Liver (tissue), 9 donors: ENCODE measurements around the gene GSTO2. TPM values are rescaled to one million over a fixed set of nuclear protein-coding genes. Genes with fewer than 3 reads are reported as not detected.

Source experiments
- DNase-seq: peaks from one replicate; pipeline ENCODE4 v3.0.0-alpha.2; 2017; ENCODE audit warnings: low spot score
- H3K27ac ChIP-seq, 2 donors: one replicate each; pipeline ENCODE4 v1.7.0; 2013; ENCODE audit warnings: inconsistent platforms in 2 of 2, low read length in 2 of 2, control low read depth in 1 of 2, low read depth in 1 of 2, mild to moderate bottlenecking in 1 of 2
- H3K27me3 ChIP-seq, 4 donors: one replicate each; pipeline versions ENCODE4 v1.6.1 to v1.7.0; 2013; ENCODE audit warnings: low read length in 3 of 4, inconsistent platforms in 1 of 4, mild to moderate bottlenecking in 1 of 4, moderate library complexity in 1 of 4; ENCODE audit not compliant: control insufficient read depth in 4 of 4, insufficient read depth in 4 of 4
- H3K36me3 ChIP-seq, 4 donors: one replicate each; pipeline versions ENCODE4 v1.6.1 to v1.7.0; 2013; ENCODE audit warnings: low read length in 3 of 4, mild to moderate bottlenecking in 3 of 4, low read depth in 1 of 4, moderate library complexity in 1 of 4; ENCODE audit not compliant: control insufficient read depth in 4 of 4, insufficient read depth in 3 of 4
- H3K4me1 ChIP-seq, 4 donors: one replicate each; pipeline versions ENCODE4 v1.6.1 to v1.7.0; 2013; ENCODE audit warnings: low read length in 3 of 4, mild to moderate bottlenecking in 3 of 4, moderate library complexity in 1 of 4; ENCODE audit not compliant: control insufficient read depth in 4 of 4, insufficient read depth in 4 of 4
- H3K4me3 ChIP-seq, 3 donors: one replicate each; pipeline versions ENCODE4 v1.6.1 to v1.7.0; 2013; ENCODE audit warnings: low read length in 3 of 3, control low read depth in 1 of 3, low read depth in 1 of 3, mild to moderate bottlenecking in 1 of 3
- H3K9ac ChIP-seq, 2 donors: one replicate each; pipeline ENCODE4 v1.7.0; 2013; ENCODE audit warnings: low read length in 2 of 2, mild to moderate bottlenecking in 2 of 2, moderate library complexity in 2 of 2, control low read depth in 1 of 2, low read depth in 1 of 2
- H3K9me3 ChIP-seq, 4 donors: one replicate each; pipeline versions ENCODE4 v1.6.1 to v1.7.0; 2013; ENCODE audit warnings: low read length in 3 of 4; ENCODE audit not compliant: control insufficient read depth in 4 of 4
- EGR1 ChIP-seq, 2 donors: IDR thresholded peaks; 2 replicates each; pipeline ENCODE4 v1.6.1; 2016 to 2018; ENCODE audit warnings: antibody characterized with exemption in 2 of 2, low read depth in 2 of 2
- FOXA1 ChIP-seq: IDR thresholded peaks from 2 replicates; pipeline ENCODE4 v1.6.1; 2016; ENCODE audit warnings: antibody characterized with exemption
- FOXA2 ChIP-seq: IDR thresholded peaks from 2 replicates; pipeline ENCODE4 v1.6.1; 2016; ENCODE audit warnings: antibody characterized with exemption
- GABPA ChIP-seq, 2 donors: IDR thresholded peaks in 1 of 2; conservative IDR thresholded peaks in 1 of 2; 2 replicates each; pipeline ENCODE4 v1.6.1; 2016; ENCODE audit warnings: antibody characterized with exemption in 2 of 2, mild to moderate bottlenecking in 1 of 2, moderate library complexity in 1 of 2
- HNF4G ChIP-seq: IDR thresholded peaks from 2 replicates; pipeline ENCODE4 v1.6.1; 2016; ENCODE audit warnings: antibody characterized with exemption
- JUND ChIP-seq, 2 donors: IDR thresholded peaks; 2 replicates each; pipeline ENCODE4 v1.6.1; 2016; ENCODE audit warnings: antibody characterized with exemption in 2 of 2
- NR2F2 ChIP-seq: IDR thresholded peaks from 2 replicates; pipeline ENCODE4 v1.6.1; 2016; ENCODE audit warnings: antibody characterized with exemption
- RAD21 ChIP-seq, 2 donors: IDR thresholded peaks; 2 replicates each; pipeline ENCODE4 v1.6.1; 2016; ENCODE audit warnings: antibody characterized with exemption in 2 of 2, mild to moderate bottlenecking in 2 of 2
- RXRA ChIP-seq, 2 donors: IDR thresholded peaks; 2 replicates each; pipeline ENCODE4 v1.6.1; 2017 to 2018; ENCODE audit warnings: antibody characterized with exemption in 2 of 2, mild to moderate bottlenecking in 1 of 2
- SP1 ChIP-seq: IDR thresholded peaks from 2 replicates; pipeline ENCODE4 v1.6.1; 2018; ENCODE audit warnings: antibody characterized with exemption, mild to moderate bottlenecking
- TAF1 ChIP-seq: conservative IDR thresholded peaks from 2 replicates; pipeline ENCODE4 v1.6.1; 2016; ENCODE audit warnings: antibody characterized with exemption, mild to moderate bottlenecking
- YY1 ChIP-seq: IDR thresholded peaks from 2 replicates; pipeline ENCODE4 v1.6.1; 2016; ENCODE audit warnings: antibody characterized with exemption, mild to moderate bottlenecking
- WGBS: extraction: QIAGEN DNeasy Blood & Tissue Kit; methylation state at CpG from one replicate; pipeline ENCODE4 v1.1.7; 2013; 5-methylcytosine and 5-hydroxymethylcytosine counted together
- polyA plus RNA-seq, 2 donors: library from polyadenylated mRNA; stranded (reverse) in 1 of 2; unstranded in 1 of 2; fragments of 200-250 nt in 1 of 2; fragments of >200 nt in 1 of 2; fragmentation: Nextera tagmentation in 1 of 2; extraction: Ambion mirVana in 1 of 2; gene quantifications; one replicate each; pipeline versions ENCODE4 v1.2.1 to v1.2.3, GENCODE V29; 2013 to 2015
- total RNA-seq, 2 donors: library from RNA; depleted of rRNA; stranded (reverse); fragments of >200 nt; gene quantifications; one replicate each; pipeline ENCODE4 v1.2.3, GENCODE V29; 2014
- TF ChIP-seq, protein P1 (sequence below): IDR thresholded peaks from 2 replicates; pipeline ENCODE4 v1.6.1; 2016; ENCODE audit warnings: antibody characterized with exemption
- TF ChIP-seq, protein P2 (sequence below): IDR thresholded peaks from 2 replicates; pipeline ENCODE4 v1.6.1; 2016; ENCODE audit warnings: antibody characterized with exemption
- TF ChIP-seq, protein P3 (sequence below): IDR thresholded peaks from 2 replicates; pipeline ENCODE4 v1.6.1; 2016; ENCODE audit warnings: antibody characterized with exemption
- TF ChIP-seq, protein P4 (sequence below): IDR thresholded peaks from 2 replicates; pipeline ENCODE4 v1.6.1; 2016; ENCODE audit warnings: antibody characterized with exemption, mild to moderate bottlenecking
- donor health status: healthy.
- donor health status: healthy.
- donor health status: healthy.
- donor health status: healthy.
- donor health status: healthy.

Gene GSTO2
- total and polyA plus RNA-seq, 4 donors = 1.0 to 4.6 (median 1.7) TPM

DNA sequence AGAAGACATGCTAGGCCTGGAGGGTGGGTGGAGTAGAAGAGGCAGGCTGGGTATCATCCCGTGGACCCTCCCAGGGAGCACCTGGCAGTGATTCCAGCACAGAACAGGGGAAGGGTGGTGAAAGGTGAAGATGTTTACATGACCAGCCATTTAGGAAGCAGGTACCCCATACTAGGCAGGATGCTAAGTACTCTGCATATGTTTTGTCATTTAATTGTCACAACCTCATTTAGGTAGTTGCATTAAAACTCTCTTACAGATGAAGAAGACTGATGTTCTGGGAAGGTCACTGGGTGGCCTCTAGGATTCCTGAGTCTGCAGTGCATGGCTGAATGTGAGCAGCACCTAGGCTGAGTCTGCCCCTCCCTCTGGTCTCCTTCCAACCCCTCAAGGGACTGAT is 54.1 kb downstream of the GSTO2 start:
- H3K9ac ChIP-seq = no peak overlapping the region
- no peak for DNase-seq
- no peak overlapping the region for H3K4me3 ChIP-seq

DNA sequence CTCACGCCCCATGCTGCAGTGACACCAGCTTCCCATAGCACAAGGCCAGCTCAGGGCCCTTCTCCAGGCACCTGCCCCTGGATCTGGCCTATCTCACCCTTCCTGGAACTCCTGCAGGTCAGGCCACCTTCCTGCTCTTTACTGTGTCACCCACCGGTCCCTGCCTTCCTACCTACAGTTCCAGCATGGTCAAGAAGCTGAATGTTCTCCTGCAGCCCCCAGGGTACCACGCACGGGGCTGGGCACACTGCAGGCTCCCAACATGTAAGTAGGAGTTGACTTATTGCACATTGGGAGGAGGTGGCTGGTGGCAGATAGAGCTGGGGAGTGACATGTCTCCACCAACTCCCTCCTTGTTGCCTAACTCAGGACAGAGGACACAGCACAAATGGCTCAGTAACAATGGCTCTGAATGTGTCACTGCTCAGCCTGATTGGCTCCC is 54.8 kb downstream of the GSTO2 start:
- no peaks in the 10 kb centered on the region for H3K36me3 ChIP-seq
- H3K4me1 ChIP-seq = peaks cover 2 to 32% (median 15%) of the 10 kb centered on the region in 4 donors
- H3K27me3 ChIP-seq = no peaks in the 10 kb centered on the region
- 92% methylated on average over 4 of the region's 4 CpGs for WGBS
- DNase-seq = no peak
- H3K4me3 ChIP-seq = no peak overlapping the region
- H3K9me3 ChIP-seq = no peaks in the 10 kb centered on the region
- H3K27ac ChIP-seq = peak overlapping the region; percentile 11 to 62
- H3K9ac ChIP-seq = no peak overlapping the region
- TF ChIP-seq RXRA (IDR thresholded peaks at IDR 0.05) (no peak), EGR1 (IDR thresholded peaks at IDR 0.05; ENCODE audit: low read depth in 2 of 2) (no peak), SP1 (no peak), HNF4G (no peak), RAD21 (IDR thresholded peaks at IDR 0.05) (no peak), FOXA1 (no peak), GABPA (IDR thresholded peaks at IDR 0.05 in 1 of 2, conservative IDR thresholded peaks at IDR 0.05 in 1 of 2) (no peak), JUND (IDR thresholded peaks at IDR 0.05) (no peak)
- TF ChIP-seq, protein P1, sequence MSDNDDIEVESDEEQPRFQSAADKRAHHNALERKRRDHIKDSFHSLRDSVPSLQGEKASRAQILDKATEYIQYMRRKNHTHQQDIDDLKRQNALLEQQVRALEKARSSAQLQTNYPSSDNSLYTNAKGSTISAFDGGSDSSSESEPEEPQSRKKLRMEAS = no peak
- TF ChIP-seq, protein P2, sequence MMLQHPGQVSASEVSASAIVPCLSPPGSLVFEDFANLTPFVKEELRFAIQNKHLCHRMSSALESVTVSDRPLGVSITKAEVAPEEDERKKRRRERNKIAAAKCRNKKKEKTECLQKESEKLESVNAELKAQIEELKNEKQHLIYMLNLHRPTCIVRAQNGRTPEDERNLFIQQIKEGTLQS = no peak
- TF ChIP-seq, protein P3, sequence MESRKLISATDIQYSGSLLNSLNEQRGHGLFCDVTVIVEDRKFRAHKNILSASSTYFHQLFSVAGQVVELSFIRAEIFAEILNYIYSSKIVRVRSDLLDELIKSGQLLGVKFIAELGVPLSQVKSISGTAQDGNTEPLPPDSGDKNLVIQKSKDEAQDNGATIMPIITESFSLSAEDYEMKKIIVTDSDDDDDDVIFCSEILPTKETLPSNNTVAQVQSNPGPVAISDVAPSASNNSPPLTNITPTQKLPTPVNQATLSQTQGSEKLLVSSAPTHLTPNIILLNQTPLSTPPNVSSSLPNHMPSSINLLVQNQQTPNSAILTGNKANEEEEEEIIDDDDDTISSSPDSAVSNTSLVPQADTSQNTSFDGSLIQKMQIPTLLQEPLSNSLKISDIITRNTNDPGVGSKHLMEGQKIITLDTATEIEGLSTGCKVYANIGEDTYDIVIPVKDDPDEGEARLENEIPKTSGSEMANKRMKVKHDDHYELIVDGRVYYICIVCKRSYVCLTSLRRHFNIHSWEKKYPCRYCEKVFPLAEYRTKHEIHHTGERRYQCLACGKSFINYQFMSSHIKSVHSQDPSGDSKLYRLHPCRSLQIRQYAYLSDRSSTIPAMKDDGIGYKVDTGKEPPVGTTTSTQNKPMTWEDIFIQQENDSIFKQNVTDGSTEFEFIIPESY = no peak
- TF ChIP-seq, protein P4, sequence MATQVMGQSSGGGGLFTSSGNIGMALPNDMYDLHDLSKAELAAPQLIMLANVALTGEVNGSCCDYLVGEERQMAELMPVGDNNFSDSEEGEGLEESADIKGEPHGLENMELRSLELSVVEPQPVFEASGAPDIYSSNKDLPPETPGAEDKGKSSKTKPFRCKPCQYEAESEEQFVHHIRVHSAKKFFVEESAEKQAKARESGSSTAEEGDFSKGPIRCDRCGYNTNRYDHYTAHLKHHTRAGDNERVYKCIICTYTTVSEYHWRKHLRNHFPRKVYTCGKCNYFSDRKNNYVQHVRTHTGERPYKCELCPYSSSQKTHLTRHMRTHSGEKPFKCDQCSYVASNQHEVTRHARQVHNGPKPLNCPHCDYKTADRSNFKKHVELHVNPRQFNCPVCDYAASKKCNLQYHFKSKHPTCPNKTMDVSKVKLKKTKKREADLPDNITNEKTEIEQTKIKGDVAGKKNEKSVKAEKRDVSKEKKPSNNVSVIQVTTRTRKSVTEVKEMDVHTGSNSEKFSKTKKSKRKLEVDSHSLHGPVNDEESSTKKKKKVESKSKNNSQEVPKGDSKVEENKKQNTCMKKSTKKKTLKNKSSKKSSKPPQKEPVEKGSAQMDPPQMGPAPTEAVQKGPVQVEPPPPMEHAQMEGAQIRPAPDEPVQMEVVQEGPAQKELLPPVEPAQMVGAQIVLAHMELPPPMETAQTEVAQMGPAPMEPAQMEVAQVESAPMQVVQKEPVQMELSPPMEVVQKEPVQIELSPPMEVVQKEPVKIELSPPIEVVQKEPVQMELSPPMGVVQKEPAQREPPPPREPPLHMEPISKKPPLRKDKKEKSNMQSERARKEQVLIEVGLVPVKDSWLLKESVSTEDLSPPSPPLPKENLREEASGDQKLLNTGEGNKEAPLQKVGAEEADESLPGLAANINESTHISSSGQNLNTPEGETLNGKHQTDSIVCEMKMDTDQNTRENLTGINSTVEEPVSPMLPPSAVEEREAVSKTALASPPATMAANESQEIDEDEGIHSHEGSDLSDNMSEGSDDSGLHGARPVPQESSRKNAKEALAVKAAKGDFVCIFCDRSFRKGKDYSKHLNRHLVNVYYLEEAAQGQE = no peak

More for the DNA sequence above, 54.1 kb downstream of the GSTO2 start:
- 89% methylated on average over 1 of the region's 1 CpG for WGBS
- TF ChIP-seq TAF1 (no peak), FOXA1 (no peak), NR2F2 (no peak), HNF4G (no peak), RAD21 (IDR thresholded peaks at IDR 0.05) (no peak), FOXA2 (no peak), JUND (IDR thresholded peaks at IDR 0.05) (no peak), RXRA (IDR thresholded peaks at IDR 0.05) (no peak), YY1 (no peak), EGR1 (IDR thresholded peaks at IDR 0.05; ENCODE audit: low read depth in 2 of 2) (no peak)
- TF ChIP-seq, protein P4 = no peak
- TF ChIP-seq, protein P3 = no peak
- H3K9me3 ChIP-seq = no peaks in the 10 kb centered on the region
- peak overlapping the region in 1 of 2 donors; percentile 62 for H3K27ac ChIP-seq
- H3K27me3 ChIP-seq = no peaks in the 10 kb centered on the region
- H3K36me3 ChIP-seq = no peaks in the 10 kb centered on the region
- peaks cover 2 to 26% (median 13%) of the 10 kb centered on the region in 4 donors for H3K4me1 ChIP-seq
